DND-41 (cell line): ENCODE data around the gene SEC16A.

Experiments used
- ATAC-seq: fragments of 200-7000 bp; cut with Tn5 transposase; 3 replicates; pipeline ENCODE4 v1.9.1; 2021; ENCODE audit warnings: low read depth; ENCODE audit not compliant: insufficient read depth
- DNase-seq: peaks from one replicate; pipeline ENCODE4 v3.0.0-alpha.2; 2020
- H2AFZ ChIP-seq: 2 replicates; pipeline ENCODE4 v1.6.0; 2012; ENCODE audit warnings: low read depth, low read length
- H3K27ac ChIP-seq: 2 replicates; pipeline ENCODE4 v1.5.1; 2012; ENCODE audit warnings: low read length, inconsistent platforms
- H3K27me3 ChIP-seq: fragments of 200-600 bp; sonication (generic); 2 replicates; pipeline ENCODE4 v1.6.0; 2012; ENCODE audit warnings: low read length, mild to moderate bottlenecking, inconsistent platforms; ENCODE audit not compliant: insufficient read depth, poor library complexity
- H3K36me3 ChIP-seq: 2 replicates; pipeline ENCODE4 v1.5.1; 2012; ENCODE audit warnings: low read length, inconsistent platforms; ENCODE audit not compliant: insufficient read depth
- H3K4me1 ChIP-seq: 2 replicates; pipeline ENCODE4 v1.5.1; 2012; ENCODE audit warnings: mild to moderate bottlenecking, low read length; ENCODE audit not compliant: insufficient read depth
- H3K4me2 ChIP-seq: 2 replicates; pipeline ENCODE4 v1.6.0; 2012; ENCODE audit warnings: mild to moderate bottlenecking, moderate library complexity, low read length, inconsistent platforms; ENCODE audit not compliant: insufficient read depth
- H3K4me3 ChIP-seq, 2 experiments: fragments of 200-600 bp in 1 of 2; shearing (Covaris generic) in 1 of 2; 2 replicates each; pipeline ENCODE4 v1.5.1; 2012 to 2016; ENCODE audit warnings: inconsistent platforms in 2 of 2, low read length in 2 of 2, mild to moderate bottlenecking in 2 of 2, low read depth in 1 of 2, moderate library complexity in 1 of 2
- H3K79me2 ChIP-seq: 2 replicates; pipeline ENCODE4 v1.6.0; 2012; ENCODE audit warnings: low read length, inconsistent platforms; ENCODE audit not compliant: insufficient read depth
- H3K9ac ChIP-seq: 2 replicates; pipeline ENCODE4 v1.6.0; 2012; ENCODE audit warnings: low read depth, mild to moderate bottlenecking, inconsistent platforms, low read length, moderate library complexity
- H3K9me3 ChIP-seq: 2 replicates; pipeline ENCODE4 v1.5.1; 2012; ENCODE audit warnings: low read length, moderate library complexity, mild to moderate bottlenecking, inconsistent platforms; ENCODE audit not compliant: insufficient read depth, severe bottlenecking
- H4K20me1 ChIP-seq: 2 replicates; pipeline ENCODE4 v1.6.0; 2012; ENCODE audit warnings: low read length; ENCODE audit not compliant: insufficient read depth
- EZH2 ChIP-seq: IDR thresholded peaks from 3 replicates; pipeline ENCODE4 v1.6.1; 2012; ENCODE audit warnings: borderline replicate concordance, low read depth, mild to moderate bottlenecking, moderate library complexity, low read length, inconsistent platforms; ENCODE audit not compliant: severe bottlenecking
- TF ChIP-seq, protein P1 (sequence below): IDR thresholded peaks from 2 replicates; pipeline ENCODE4 v1.5.1; 2012; ENCODE audit warnings: borderline replicate concordance, low read length, moderate library complexity, mild to moderate bottlenecking; ENCODE audit not compliant: poor library complexity, severe bottlenecking; ENCODE audit errors: extremely low read depth

Gene SEC16A

DNA sequence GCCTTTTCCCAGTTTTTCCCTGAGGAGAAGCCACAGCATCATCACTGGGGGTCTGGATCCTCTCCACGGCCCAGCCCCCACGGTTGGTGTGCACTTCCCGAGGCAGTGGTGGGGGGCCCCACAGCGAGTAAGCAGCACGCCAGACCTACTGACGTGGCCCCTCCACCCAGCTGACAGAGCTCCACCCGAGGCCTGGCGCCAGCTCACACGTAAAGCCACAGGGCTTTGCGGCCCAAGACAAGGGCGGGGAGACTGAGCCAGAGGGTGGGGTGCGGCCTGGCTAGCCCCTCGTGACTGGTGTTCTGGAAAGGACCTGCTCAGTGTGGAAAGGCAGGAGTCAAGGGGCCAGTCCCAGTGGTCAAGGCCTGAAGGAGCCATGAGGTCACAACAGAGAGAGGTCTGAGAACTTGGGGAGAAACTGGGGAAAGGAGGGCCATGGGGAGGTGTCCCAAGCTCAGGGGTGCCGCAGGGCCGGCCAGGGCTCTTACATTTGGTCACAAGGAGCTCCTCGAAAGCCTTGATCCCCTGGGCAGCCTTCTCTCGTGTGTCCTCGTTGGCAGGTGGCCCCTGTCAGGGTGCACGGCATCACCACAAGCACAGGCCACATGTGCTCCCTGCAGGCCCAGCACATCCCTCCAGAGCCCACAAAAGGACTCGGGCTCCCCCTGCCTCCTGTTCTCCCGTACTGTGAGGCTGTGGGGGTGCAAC lies 88.4 kb downstream of the SEC16A start:
- H3K27ac ChIP-seq = no peak overlapping the region
- H3K27me3 ChIP-seq = no peaks in the 10 kb centered on the region
- peaks cover 15% of the 10 kb centered on the region for H3K4me1 ChIP-seq
- peaks cover 20% of the 10 kb centered on the region for H3K79me2 ChIP-seq
- H3K9ac ChIP-seq = no peak overlapping the region
- peaks cover 76% of the 10 kb centered on the region for H3K36me3 ChIP-seq
- ATAC-seq = no peak
- DNase-seq = no peak
- no peak overlapping the region for H3K4me3 ChIP-seq
- no peak overlapping the region for H3K4me2 ChIP-seq
- TF ChIP-seq, protein P1, sequence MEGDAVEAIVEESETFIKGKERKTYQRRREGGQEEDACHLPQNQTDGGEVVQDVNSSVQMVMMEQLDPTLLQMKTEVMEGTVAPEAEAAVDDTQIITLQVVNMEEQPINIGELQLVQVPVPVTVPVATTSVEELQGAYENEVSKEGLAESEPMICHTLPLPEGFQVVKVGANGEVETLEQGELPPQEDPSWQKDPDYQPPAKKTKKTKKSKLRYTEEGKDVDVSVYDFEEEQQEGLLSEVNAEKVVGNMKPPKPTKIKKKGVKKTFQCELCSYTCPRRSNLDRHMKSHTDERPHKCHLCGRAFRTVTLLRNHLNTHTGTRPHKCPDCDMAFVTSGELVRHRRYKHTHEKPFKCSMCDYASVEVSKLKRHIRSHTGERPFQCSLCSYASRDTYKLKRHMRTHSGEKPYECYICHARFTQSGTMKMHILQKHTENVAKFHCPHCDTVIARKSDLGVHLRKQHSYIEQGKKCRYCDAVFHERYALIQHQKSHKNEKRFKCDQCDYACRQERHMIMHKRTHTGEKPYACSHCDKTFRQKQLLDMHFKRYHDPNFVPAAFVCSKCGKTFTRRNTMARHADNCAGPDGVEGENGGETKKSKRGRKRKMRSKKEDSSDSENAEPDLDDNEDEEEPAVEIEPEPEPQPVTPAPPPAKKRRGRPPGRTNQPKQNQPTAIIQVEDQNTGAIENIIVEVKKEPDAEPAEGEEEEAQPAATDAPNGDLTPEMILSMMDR = no peak
- TF ChIP-seq EZH2 = no peak
- H3K9me3 ChIP-seq = no peaks in the 10 kb centered on the region
- peaks cover 20% of the 10 kb centered on the region for H4K20me1 ChIP-seq
- H2AFZ ChIP-seq = no peak overlapping the region

DNA sequence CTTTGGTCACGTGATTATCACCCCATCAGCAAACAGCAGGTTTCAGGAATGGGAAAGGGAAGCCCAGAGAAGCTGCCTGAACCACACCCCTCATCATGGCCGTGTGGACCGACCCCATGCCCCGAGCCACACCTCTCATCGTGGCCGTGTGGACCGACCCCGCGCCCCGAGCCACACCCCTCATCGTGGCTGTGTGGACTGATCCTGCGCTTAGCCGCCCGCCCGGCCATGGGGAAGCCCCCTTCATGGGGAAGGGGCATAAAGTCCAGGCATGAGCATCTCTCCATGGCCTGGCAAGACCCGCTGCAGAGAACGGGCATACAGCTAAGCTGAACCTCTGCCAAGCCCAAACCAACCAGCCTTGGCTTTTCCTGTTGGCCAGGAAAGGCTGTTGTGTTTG lies 89.3 kb downstream of the SEC16A start:
- peaks cover 82% of the 10 kb centered on the region for H3K36me3 ChIP-seq
- no peak overlapping the region for H3K9ac ChIP-seq
- no peak overlapping the region for H3K4me3 ChIP-seq
- H3K4me2 ChIP-seq = no peak overlapping the region
- H4K20me1 ChIP-seq = peaks cover 14% of the 10 kb centered on the region
- no peak overlapping the region for H2AFZ ChIP-seq
- TF ChIP-seq, protein P1 = no peak
- no peak for TF ChIP-seq EZH2
- ATAC-seq (no peak), DNase-seq (no peak)
- H3K27me3 ChIP-seq = no peaks in the 10 kb centered on the region
- no peak overlapping the region for H3K27ac ChIP-seq
- peaks cover 6% of the 10 kb centered on the region for H3K4me1 ChIP-seq
- peaks cover 11% of the 10 kb centered on the region for H3K79me2 ChIP-seq
- H3K9me3 ChIP-seq = no peaks in the 10 kb centered on the region

DNA sequence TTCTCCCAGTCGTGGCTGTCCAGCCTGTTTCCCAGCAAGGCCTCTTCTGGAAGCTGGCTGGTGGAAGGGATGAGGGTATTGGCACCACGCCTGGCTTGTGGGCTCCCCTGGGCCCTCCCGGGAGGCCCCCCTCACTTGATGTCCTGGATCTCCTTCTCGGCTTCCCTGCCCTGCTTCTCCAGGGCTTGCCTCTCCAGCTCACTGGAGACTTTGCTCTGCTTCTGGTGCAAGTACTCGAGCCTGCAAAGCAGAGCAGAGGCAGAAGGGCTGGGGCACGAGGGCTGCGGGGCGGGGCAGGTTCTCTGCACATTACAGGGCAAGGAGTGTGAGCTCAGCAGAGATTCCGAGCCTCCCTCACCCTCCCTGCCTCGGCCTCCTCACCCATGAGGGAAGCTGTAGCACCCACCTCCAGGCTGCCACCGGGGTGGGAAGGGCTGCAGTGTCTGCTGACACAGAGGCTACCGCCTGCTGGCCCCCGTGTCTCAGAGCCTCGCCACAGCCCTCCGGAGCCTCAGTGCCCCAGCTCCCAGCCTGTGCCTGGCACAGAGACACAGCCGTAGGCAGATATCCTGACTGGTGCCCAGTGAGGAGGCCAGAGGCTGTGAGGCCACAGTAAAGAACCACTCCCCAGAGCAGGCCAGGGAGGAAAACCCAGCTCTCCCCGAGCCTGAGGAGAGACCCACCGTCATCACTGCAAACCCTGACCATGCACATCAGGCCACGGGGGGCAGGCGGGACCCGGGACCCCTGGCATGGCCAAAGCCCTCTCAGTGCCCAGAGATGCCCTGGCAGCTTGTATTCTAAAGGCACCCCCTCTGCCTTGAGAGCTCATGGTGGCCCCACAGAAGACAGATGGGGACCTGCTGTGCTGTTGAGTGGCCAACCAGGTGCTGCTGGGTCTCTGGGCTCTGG lies 90.0 kb downstream of the SEC16A start:
- Histone ChIP-seq H3K79me2 (peaks cover 5% of the 10 kb centered on the region; the same call in 1 of the 2 replicates), H2AFZ (no peak overlapping the region), H3K4me2 (no peak overlapping the region), H3K27ac (no peak overlapping the region), H3K9ac (no peak overlapping the region), H3K4me3 (no peak overlapping the region), H3K9me3 (no peaks in the 10 kb centered on the region), H4K20me1 (peaks cover 11% of the 10 kb centered on the region; the same call in 1 of the 2 replicates), H3K4me1 (no peaks in the 10 kb centered on the region), H3K27me3 (no peaks in the 10 kb centered on the region), H3K36me3 (peaks cover 81% of the 10 kb centered on the region)
- TF ChIP-seq, protein P1 = no peak
- no peak for TF ChIP-seq EZH2
- ATAC-seq = no peak
- DNase-seq = no peak
